ENCODE results near the gene SLC25A33. TPM values are rescaled to one million over a fixed set of nuclear protein-coding genes. Genes with fewer than 3 reads are reported as not detected.
"Not testable (repeated sequence)": the region's sequence is repeated elsewhere in the genome, so short reads cannot be mapped to it uniquely, and the experiment has no call there.

The SLC25A33 gene
- total and polyA plus RNA-seq, 8 donors = 1.1 to 2.9 (median 1.6) TPM

DNA sequence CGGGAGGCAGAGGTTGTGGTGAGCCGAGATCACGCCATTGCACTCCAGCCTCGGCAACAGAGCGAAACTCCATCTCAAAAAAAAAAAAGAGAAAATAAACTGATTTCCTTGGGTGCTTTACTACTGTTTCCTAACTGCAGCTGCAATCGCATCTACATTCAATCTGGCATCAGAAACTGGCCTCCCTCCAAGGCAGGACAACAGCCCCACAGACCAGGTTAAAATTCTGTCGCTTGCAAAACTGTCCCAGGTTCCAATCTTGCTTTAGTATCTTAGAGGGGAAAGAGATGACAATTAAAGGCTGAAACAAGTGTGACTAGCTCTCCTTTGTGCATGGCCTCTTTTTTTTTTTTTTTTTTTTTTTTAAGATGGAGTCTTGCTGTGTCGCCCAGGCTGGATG lies 32.4 kb upstream of the SLC25A33 start:
- Histone ChIP-seq H3K27me3 (no peaks in the 10 kb centered on the region), H3K4me3 (no peak overlapping the region), H3K27ac (no peak overlapping the region), H3K4me1 (peaks cover 3 to 5% (median 4%) of the 10 kb centered on the region in 3 donors), H3K36me3 (no peaks in the 10 kb centered on the region), H3K9me3 (no peaks in the 10 kb centered on the region)
- ATAC-seq = no peak
- TF ChIP-seq, protein P1, sequence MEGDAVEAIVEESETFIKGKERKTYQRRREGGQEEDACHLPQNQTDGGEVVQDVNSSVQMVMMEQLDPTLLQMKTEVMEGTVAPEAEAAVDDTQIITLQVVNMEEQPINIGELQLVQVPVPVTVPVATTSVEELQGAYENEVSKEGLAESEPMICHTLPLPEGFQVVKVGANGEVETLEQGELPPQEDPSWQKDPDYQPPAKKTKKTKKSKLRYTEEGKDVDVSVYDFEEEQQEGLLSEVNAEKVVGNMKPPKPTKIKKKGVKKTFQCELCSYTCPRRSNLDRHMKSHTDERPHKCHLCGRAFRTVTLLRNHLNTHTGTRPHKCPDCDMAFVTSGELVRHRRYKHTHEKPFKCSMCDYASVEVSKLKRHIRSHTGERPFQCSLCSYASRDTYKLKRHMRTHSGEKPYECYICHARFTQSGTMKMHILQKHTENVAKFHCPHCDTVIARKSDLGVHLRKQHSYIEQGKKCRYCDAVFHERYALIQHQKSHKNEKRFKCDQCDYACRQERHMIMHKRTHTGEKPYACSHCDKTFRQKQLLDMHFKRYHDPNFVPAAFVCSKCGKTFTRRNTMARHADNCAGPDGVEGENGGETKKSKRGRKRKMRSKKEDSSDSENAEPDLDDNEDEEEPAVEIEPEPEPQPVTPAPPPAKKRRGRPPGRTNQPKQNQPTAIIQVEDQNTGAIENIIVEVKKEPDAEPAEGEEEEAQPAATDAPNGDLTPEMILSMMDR (IDR thresholded peaks at IDR 0.05) = no peak
- WGBS, 2 donors = 81 to 85% methylated on average over 8 of the region's 8 CpGs
- FAIRE-seq = no peak
- intact Hi-C loops (cut with DNase I) = no loop called here
- no peak for DNase-seq

- ATAC-seq = no peak
- intact Hi-C loops (cut with DNase I) = no loop called here
These were observed 29.1 kb upstream of the SLC25A33 start for GRCh38 chr1:9510130-9510529.

DNA sequence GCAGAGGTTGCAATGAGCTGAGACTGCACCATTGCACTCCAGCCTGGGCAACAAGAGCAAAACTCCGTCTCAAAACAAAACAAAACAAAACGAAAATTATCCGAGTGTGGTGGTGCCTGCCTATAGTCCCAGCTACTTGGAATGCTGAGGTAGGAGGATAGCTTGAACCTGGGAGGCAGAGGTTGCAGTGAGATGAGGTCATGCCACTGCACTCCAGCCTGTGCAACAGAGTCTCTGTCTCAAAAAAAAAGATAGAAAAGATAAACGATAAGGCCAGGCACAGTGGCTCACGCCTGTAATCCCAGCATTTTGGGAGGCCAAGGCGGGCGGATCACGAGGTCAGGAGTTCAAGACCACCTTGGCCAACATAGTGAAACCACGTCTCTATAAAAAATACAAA lies 23.7 kb upstream of the SLC25A33 start:
- H3K4me1 ChIP-seq; H3K36me3 ChIP-seq; DNase-seq; FAIRE-seq; H3K9me3 ChIP-seq; H3K4me3 ChIP-seq; H3K27ac ChIP-seq; ATAC-seq; intact Hi-C loops (cut with DNase I); H3K27me3 ChIP-seq: not testable (repeated sequence)
- 86 to 94% methylated on average over 9 of the region's 9 CpGs for WGBS, 2 donors

More at GRCh38 chr1:9510130-9510529, 29.1 kb upstream of the SLC25A33 start:
- Histone ChIP-seq H3K27me3 (no peaks in the 10 kb centered on the region), H3K27ac (no peak overlapping the region), H3K4me1 (no peaks in the 10 kb centered on the region), H3K9me3 (no peaks in the 10 kb centered on the region), H3K4me3 (no peak overlapping the region), H3K36me3 (no peaks in the 10 kb centered on the region)
- TF ChIP-seq, protein P1 (IDR thresholded peaks at IDR 0.05) = no peak
- WGBS, 2 donors = 90 to 95% methylated on average over 6 of the region's 6 CpGs
- DNase-seq (no peak), FAIRE-seq (no peak)

DNA sequence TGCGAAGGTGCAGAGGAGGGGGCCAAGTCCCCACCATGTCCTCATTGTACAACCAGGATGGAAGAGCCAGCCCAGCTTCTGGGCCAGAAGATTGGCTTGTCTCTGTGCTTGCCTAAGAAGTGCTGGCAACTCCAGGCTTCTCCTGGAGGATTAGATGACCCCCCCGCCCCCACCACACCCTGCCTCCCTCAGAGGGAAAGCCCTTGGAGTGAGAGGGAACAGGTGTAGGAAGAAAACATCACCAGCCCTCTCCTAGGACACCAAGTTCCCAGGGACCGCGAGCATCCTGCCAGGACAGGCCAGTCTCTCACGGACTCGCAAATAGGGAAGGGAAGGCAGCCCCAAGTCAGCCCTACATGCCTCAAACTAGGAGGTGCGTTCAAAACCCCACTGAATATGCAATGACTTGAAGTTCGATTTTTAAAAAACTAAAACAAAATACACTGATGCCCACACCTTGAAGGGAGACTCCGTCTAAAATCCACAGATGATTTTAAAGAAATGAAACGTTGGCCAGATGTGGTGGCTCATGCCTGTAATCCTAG lies 20.7 kb upstream of the SLC25A33 start:
- WGBS, 2 donors = 75 to 80% methylated on average over 10 of the region's 10 CpGs
- no peak for FAIRE-seq

DNA sequence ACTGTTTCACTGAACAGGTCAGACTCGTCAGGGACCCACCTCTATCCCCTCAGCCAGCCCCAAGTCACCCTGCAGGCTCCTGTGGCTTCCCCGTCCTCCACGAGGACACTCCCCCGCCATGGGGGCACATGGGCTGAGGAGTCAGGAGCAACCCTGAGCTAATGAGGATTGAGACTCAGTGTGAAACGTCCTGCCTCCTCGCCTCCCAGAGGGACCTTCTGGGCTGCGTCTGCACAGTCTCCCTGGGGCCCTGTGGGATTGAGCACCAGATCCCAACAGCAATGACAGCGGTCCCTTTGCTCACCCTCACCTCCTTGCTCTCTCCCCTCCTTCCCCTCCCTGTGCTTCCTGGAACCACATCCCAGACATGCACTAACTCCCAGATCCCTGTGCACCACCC lies 18.9 kb upstream of the SLC25A33 start:
- intact Hi-C loops (cut with DNase I) = no loop called here
- FAIRE-seq = no peak
- ATAC-seq = no peak
- Histone ChIP-seq H3K36me3 (no peaks in the 10 kb centered on the region), H3K9me3 (no peaks in the 10 kb centered on the region), H3K27ac (no peak overlapping the region), H3K4me3 (no peak overlapping the region), H3K4me1 (no peaks in the 10 kb centered on the region), H3K27me3 (no peaks in the 10 kb centered on the region)
- DNase-seq = no peak
- TF ChIP-seq, protein P1 (IDR thresholded peaks at IDR 0.05) = no peak
- WGBS, 2 donors = 65 to 69% methylated on average over 8 of the region's 8 CpGs

More for the DNA sequence above, 20.7 kb upstream of the SLC25A33 start:
- ATAC-seq (no peak), DNase-seq (no peak)
- Histone ChIP-seq H3K36me3 (no peaks in the 10 kb centered on the region), H3K27ac (no peak overlapping the region), H3K4me3 (no peak overlapping the region), H3K4me1 (no peaks in the 10 kb centered on the region), H3K27me3 (no peaks in the 10 kb centered on the region), H3K9me3 (no peaks in the 10 kb centered on the region)
- intact Hi-C loops (cut with DNase I) = no loop called here
- TF ChIP-seq, protein P1 (IDR thresholded peaks at IDR 0.05) = no peak
